Esophagus muscularis mucosa (tissue), 4 donors: ENCODE data around the gene DNAH12. TPM values are rescaled to one million over a fixed set of nuclear protein-coding genes. Genes with fewer than 3 reads are reported as not detected.

ENCODE experiments used
- DNase-seq: peaks from one replicate; pipeline ENCODE4 v3.0.0-alpha.2; 2017; ENCODE audit errors: extremely low spot score
- H3K27ac ChIP-seq, 4 donors: fragments of 200-600 bp; sonication (generic); replicated peaks in 1 of 4; 1 replicate in 3 of 4; 2 replicates in 1 of 4; pipeline ENCODE4 v1.5.1; 2016 to 2019; ENCODE audit warnings: mild to moderate bottlenecking in 1 of 4
- H3K27me3 ChIP-seq, 4 donors: fragments of 200-600 bp; sonication (generic); one replicate each; pipeline versions ENCODE4 v1.5.1 to v1.6.0; 2016 to 2019
- H3K36me3 ChIP-seq, 4 donors: fragments of 200-600 bp; sonication (generic); one replicate each; pipeline ENCODE4 v1.5.1; 2016 to 2019
- H3K4me1 ChIP-seq, 4 donors: fragments of 200-600 bp; sonication (generic); one replicate each; pipeline ENCODE4 v1.5.1; 2016 to 2019
- H3K4me3 ChIP-seq, 4 donors: fragments of 200-600 bp; sonication (generic); 1 replicate in 2 of 4; 2 replicates in 2 of 4; pipeline ENCODE4 v1.5.1; 2016 to 2019; ENCODE audit warnings: mild to moderate bottlenecking in 4 of 4, moderate library complexity in 1 of 4
- H3K9me3 ChIP-seq, 4 donors: fragments of 200-600 bp; sonication (generic); 1 replicate in 3 of 4; 2 replicates in 1 of 4; pipeline ENCODE4 v1.5.1; 2016 to 2019
- EP300 ChIP-seq: sonication (generic); formaldehyde crosslinking; IDR thresholded peaks from one replicate; pipeline ENCODE4 v1.6.1; 2017; ENCODE audit warnings: antibody characterized with exemption
- POLR2A ChIP-seq: fragments of 450-650 bp; IDR thresholded peaks from one replicate; pipeline ENCODE4 v1.6.1; 2017; ENCODE audit warnings: antibody characterized with exemption, moderate library complexity, mild to moderate bottlenecking, low read depth
- POLR2AphosphoS5 ChIP-seq, 2 donors: sonication (generic); formaldehyde crosslinking; IDR thresholded peaks; one replicate each; pipeline ENCODE4 v1.6.1; 2017; ENCODE audit warnings: antibody characterized with exemption in 2 of 2
- WGBS: methylation state at CpG from one replicate; pipeline ENCODE4 v1.1.5; 2018; 5-methylcytosine and 5-hydroxymethylcytosine counted together
- intact Hi-C: fragments of 100-400 bp; cut with DNase I; formaldehyde crosslinking; loops from one replicate; pipeline ENCODE4 v1.15.1; 2023
- total RNA-seq, 4 donors: library from RNA; depleted of rRNA; stranded (reverse); fragments of >200 nt; gene quantifications; one replicate each; pipeline versions ENCODE4 v1.1.0 to v1.2.1, GENCODE V29; 2016
- TF ChIP-seq, protein P1 (sequence below), 3 experiments: fragments of 200-600 bp in 2 of 3; fragments of 450-650 bp in 1 of 3; sonication (generic) in 2 of 3; IDR thresholded peaks; one replicate each; pipeline ENCODE4 v1.5.1; 2017 to 2019; ENCODE audit warnings: antibody characterized with exemption in 3 of 3, mild to moderate bottlenecking in 2 of 3, moderate library complexity in 1 of 3

The DNAH12 gene
- total RNA-seq, 4 donors from 2014 or later = under 0.01 to 0.39 TPM; not detected in 2

- H3K27me3 ChIP-seq = no peaks in the 10 kb centered on the region
- intact Hi-C loops = no loop called here
- WGBS = 92% methylated on average over 7 of the region's 7 CpGs
- TF ChIP-seq EP300 (no peak), POLR2A (no peak), POLR2AphosphoS5 (IDR thresholded peaks at IDR 0.05) (no peak)
- TF ChIP-seq, protein P1, sequence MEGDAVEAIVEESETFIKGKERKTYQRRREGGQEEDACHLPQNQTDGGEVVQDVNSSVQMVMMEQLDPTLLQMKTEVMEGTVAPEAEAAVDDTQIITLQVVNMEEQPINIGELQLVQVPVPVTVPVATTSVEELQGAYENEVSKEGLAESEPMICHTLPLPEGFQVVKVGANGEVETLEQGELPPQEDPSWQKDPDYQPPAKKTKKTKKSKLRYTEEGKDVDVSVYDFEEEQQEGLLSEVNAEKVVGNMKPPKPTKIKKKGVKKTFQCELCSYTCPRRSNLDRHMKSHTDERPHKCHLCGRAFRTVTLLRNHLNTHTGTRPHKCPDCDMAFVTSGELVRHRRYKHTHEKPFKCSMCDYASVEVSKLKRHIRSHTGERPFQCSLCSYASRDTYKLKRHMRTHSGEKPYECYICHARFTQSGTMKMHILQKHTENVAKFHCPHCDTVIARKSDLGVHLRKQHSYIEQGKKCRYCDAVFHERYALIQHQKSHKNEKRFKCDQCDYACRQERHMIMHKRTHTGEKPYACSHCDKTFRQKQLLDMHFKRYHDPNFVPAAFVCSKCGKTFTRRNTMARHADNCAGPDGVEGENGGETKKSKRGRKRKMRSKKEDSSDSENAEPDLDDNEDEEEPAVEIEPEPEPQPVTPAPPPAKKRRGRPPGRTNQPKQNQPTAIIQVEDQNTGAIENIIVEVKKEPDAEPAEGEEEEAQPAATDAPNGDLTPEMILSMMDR (IDR thresholded peaks at IDR 0.05) = no peak
- H3K9me3 ChIP-seq = no peaks in the 10 kb centered on the region
- no peak overlapping the region for H3K27ac ChIP-seq
- H3K4me1 ChIP-seq = peaks cover 13 to 53% (median 38%) of the 10 kb centered on the region in 4 donors
- no peak overlapping the region for H3K4me3 ChIP-seq
- DNase-seq = no peak
- peaks cover 8 to 63% (median 40%) of the 10 kb centered on the region in 4 donors for H3K36me3 ChIP-seq
Observed at GRCh38 chr3:57582474-57583168, 38.5 kb upstream of the DNAH12 start.

GRCh38 chr3:57577801-57578200 lies 33.7 kb upstream of the DNAH12 start:
- TF ChIP-seq POLR2AphosphoS5 (IDR thresholded peaks at IDR 0.05) (no peak), POLR2A (no peak), EP300 (no peak)
- TF ChIP-seq, protein P1 (IDR thresholded peaks at IDR 0.05) = no peak
- DNase-seq = no peak
- no peaks in the 10 kb centered on the region for H3K9me3 ChIP-seq
- no peak overlapping the region for H3K27ac ChIP-seq
- no peaks in the 10 kb centered on the region for H3K27me3 ChIP-seq
- peaks cover 17 to 86% (median 63%) of the 10 kb centered on the region in 4 donors for H3K36me3 ChIP-seq
- intact Hi-C loops = no loop called here
- WGBS = 91% methylated on average over 9 of the region's 9 CpGs
- H3K4me1 ChIP-seq = peaks cover 20 to 37% (median 32%) of the 10 kb centered on the region in 4 donors
- H3K4me3 ChIP-seq = no peak overlapping the region

- peaks cover 34 to 90% (median 68%) of the 10 kb centered on the region in 4 donors for H3K36me3 ChIP-seq
- H3K4me3 ChIP-seq = no peak overlapping the region
- H3K4me1 ChIP-seq = peaks cover 16 to 28% (median 20%) of the 10 kb centered on the region in 4 donors
- DNase-seq = no peak
- H3K27me3 ChIP-seq = no peaks in the 10 kb centered on the region
- H3K27ac ChIP-seq = peak overlapping the region in 3 of 4 donors; percentile 0 to 46 (median 37)
- intact Hi-C loops = no loop called here
- H3K9me3 ChIP-seq = no peaks in the 10 kb centered on the region
- 64% methylated on average over 3 of the region's 3 CpGs for WGBS
- TF ChIP-seq EP300 (no peak), POLR2A (no peak), POLR2AphosphoS5 (IDR thresholded peaks at IDR 0.05) (no peak)
- TF ChIP-seq, protein P1 (IDR thresholded peaks at IDR 0.05) = no peak
Observed at GRCh38 chr3:57575966-57576626, 32.0 kb upstream of the DNAH12 start.

DNA sequence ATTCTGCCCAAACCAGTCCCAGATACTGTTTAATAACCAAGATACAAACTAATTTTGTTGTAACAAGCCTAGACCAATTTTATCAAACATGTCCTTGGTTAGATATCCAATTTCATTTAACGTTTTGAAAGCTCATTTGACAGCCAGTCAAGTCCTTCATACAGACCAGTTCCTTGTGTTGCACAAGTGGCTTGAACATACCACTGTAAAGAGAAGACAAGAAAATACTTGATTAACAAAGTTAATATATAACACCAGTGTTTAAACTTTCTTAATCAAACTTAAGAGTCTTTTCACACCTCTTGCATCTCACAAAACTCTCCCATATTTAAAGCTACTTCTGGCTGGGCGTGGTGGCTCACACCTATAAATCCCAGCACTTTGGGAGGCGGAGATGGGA lies 28.0 kb upstream of the DNAH12 start:
- DNase-seq = no peak
- H3K27me3 ChIP-seq = no peaks in the 10 kb centered on the region
- TF ChIP-seq POLR2AphosphoS5 (IDR thresholded peaks at IDR 0.05) = no peak
- TF ChIP-seq EP300 = no peak
- TF ChIP-seq, protein P1 (IDR thresholded peaks at IDR 0.05) = no peak
- no peak for TF ChIP-seq POLR2A
- intact Hi-C loops = no loop called here
- no peaks in the 10 kb centered on the region for H3K9me3 ChIP-seq
- H3K4me1 ChIP-seq = peaks cover 14 to 18% (median 16%) of the 10 kb centered on the region in 4 donors
- H3K27ac ChIP-seq = no peak overlapping the region
- 79% methylated on average over 3 of the region's 3 CpGs for WGBS
- H3K36me3 ChIP-seq = peaks cover 38 to 96% (median 66%) of the 10 kb centered on the region in 4 donors
- H3K4me3 ChIP-seq = no peak overlapping the region
